HG03354 (cell line): ENCODE results near the gene RALGPS1.
"Not testable (repeated sequence)": the region's sequence is repeated elsewhere in the genome, so short reads cannot be mapped to it uniquely, and the experiment has no call there.

Source experiments
- ATAC-seq: cut with Tn5 transposase; IDR thresholded peaks from one replicate; pipeline ENCODE4 v1.9.1; 2021; ENCODE audit warnings: mild to moderate bottlenecking; ENCODE audit not compliant: unreplicated experiment, poor library complexity, severe bottlenecking

Gene RALGPS1

DNA sequence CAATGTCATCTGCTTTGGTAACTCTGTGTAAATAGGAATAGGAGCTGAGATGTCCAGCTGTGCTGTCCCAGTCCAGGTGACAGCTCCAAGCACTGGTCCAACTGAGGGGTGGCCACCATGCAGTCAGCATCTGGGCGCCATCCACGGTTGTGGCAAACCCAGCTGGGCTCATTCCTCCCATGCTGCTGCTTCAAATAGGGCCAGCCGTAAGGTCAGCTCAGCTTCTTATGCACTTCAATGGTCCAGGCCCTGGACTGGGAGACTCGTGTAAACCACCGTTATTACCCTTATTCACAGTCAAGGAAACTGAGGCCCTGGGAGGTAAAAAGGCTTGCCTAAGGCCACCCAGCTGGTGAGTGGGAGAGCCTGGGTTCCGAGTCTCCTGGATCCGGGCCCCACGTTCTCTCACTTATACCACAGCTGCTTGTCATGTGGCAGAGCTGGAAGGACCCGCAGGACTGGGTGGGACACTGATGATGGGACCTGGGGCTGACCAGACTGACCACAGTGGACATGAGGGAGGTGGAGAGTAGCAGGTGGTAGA, 246.6 kb downstream of the RALGPS1 start:
- ATAC-seq: no peak

DNA sequence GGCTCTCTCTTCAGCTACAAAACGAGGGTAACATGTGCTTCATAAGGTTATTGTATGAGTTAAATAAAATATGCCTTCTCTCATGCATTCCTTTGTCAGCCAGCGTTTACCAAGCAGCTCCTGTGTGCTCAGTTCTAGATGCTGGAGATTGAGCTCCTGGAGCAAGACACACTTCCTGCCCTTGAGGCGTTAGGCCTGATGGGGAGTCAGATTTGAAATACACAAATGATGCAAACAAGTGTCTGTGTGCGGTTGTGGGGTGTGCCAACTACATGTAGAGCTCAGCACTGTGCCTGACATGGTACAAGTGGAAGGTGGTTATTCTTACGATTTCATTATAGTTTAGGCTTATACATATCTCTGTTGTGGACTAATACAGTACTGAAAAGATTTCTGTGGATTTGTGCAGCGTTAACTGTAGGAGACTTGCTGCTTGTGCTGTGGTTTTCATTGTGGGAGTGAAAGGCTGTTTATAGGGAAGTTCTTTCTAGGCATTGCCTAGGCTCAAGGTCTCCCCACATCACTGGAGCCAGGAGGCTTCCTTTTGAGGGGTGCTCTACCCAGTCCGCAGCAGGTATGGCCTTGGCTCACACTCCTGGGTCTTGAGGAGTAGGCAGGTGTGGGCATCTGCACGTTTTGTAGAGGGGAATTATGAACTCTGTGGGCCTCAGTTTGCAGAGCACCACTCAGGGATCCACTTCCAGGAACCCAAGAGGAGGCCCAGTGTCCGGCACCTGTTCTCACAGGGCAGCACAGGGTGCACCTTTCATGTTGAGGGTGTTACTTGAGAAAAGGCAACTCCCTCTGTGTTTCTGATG, 247.7 kb downstream of the RALGPS1 start:
- ATAC-seq: no peak

DNA sequence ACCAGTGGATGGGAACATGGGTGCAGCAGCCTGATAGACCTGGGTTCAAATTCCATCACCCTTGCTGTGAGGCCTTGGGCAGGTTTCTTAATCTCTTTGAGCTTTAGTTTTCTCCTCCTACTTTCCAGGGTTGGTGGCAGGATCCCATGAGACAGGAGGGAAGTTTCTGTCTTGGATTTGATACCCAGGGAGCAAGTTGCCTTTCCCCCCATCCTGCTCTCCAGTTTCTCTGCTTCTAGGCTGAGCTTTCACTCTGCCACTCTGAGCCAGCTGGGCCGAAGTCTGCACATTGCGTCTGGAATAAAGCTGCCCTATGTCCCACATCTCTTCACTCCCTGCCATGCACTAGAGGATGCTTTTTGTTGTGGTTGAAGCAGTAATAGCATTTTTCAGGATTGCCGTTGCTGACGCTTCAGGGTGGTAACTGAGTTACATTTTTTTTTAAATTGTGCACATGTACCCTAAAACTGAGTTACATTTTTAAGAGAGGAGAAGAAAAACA, 248.3 kb downstream of the RALGPS1 start:
- ATAC-seq: no peak

DNA sequence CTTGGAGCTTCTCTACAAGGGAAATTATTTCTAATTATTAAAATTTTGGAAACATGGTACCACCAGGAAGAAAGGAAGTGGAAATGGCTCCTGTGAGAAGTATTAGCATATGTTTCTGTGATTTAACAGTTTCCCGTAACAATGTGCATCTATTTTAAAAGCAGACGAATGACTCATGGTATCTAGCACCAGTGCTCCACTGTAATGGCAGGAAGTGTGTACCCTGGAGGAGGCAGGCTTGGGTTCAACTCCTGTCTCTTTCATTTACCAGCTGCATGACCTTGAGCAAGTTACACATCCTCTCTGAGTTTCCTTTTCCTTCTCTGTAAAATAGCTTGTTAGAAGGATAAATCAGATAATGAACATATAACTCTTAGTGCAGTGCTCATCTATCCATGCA, 248.8 kb downstream of the RALGPS1 start:
- no peak for ATAC-seq

DNA sequence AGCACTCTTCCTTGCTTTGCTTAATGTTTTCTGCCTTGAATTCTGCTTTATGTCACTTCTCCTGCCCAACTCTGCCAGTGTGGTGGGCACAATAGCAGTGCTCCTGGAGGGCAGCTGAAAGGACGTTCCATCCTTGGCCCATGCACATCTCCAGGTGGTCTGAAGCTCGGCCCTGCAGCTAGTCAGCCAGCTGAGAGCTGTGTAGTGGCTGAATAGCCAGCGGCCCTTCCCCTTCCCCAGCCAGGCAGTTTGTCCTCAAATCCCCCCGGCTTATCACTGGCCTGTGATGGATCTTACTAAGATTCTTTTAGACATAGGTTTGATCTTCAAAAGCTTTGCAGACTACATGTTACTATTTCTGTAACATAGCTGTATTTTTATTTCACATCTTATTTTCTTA, 250.5 kb downstream of the RALGPS1 start:
- ATAC-seq: no peak

DNA sequence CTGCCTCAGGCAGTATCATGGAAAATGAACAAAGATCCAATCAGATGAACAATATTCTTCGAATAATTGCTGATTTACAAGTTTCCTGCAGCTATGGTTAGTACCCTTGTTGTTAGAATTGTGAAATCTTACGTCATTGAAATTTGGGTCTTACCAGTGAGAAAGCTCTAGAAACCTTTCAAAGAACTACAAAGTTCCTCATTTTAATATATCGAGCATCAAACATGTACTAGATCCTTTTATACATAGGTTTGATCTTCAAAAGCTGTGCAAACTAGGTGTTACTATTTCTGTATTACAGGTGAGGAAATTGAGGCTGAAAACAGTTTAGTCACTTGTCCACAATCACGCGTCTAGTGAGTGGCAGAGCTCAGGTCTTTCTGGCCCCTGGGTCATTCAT, 251.5 kb downstream of the RALGPS1 start:
- no peak for ATAC-seq

DNA sequence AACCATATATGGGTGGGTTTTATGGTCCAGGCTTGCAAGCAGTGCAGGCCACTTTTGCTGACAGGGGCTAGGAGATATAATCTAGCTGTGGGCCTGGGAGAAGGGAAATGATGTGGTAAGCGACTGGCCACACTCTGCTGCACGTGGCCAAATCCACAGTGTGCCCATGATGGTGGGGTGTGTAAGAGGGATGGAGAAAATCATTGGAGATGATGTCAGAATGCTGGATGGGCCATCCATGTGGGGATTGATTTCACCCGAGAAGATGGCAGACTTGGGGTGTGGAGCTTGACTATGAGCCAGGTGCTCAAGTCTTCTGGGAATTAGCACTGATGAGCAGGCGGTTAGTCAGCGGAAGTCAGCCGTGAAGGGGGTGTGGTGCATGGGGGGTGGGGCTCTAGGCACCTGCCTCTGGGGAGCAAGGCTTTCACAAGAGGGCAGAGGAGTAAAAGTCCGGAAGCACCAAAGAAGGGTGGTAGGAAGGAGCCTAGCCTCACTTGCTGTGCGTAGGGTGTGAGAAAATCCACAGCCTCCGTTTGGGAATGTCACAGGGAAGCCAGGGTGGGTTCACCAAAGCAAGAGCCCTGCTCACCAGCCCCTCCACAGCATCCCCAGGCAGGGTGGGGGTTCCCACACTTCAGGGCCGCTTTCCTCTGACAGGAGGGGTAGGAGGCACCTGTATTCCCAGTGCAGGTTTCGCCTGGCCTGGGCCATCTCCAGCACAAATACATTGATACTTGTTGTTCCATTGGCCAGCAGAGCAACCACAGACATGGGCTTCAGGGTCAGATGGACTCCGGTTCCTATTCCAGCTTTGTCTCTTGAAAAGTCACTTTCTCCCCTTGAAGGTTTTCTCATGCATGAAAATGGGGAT, 252.3 kb downstream of the RALGPS1 start:
- ATAC-seq: peak; percentile 80

DNA sequence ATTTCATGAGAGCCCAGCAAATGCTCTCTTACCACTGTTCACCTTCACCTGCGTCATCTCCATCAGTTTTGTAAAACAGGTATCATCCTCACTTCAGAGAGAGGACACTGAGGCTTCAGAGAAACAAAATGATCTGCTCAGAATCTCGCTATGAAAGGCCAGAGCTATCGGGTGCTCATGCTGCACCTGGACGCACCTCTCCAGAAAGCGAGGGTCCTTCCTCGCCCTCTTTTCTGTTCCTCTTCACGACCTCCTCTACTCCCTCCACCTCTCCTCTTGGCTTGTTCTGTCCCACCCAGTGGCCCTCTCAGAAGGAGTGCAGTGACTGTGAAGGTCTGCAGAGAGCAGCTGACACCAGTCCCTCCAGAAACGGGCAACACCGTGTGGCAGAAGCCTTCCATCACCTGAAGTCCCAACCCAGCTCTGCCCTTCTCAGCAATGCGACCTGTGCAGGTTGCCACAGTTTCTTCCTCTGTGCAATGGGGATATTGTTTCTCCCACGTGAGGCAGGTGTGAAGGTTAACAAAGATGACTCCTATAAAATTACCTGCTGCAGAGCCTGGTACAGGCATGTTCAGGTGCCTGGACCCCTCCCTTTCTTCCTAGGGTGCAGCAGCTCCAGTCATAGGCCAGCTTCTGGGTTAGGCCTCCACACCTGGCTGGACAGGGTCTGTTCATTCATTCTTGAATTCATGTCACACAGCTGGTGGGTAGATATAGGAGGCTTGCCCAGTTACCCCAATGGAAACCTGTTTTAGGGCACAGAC, 253.2 kb downstream of the RALGPS1 start:
- ATAC-seq: no peak

DNA sequence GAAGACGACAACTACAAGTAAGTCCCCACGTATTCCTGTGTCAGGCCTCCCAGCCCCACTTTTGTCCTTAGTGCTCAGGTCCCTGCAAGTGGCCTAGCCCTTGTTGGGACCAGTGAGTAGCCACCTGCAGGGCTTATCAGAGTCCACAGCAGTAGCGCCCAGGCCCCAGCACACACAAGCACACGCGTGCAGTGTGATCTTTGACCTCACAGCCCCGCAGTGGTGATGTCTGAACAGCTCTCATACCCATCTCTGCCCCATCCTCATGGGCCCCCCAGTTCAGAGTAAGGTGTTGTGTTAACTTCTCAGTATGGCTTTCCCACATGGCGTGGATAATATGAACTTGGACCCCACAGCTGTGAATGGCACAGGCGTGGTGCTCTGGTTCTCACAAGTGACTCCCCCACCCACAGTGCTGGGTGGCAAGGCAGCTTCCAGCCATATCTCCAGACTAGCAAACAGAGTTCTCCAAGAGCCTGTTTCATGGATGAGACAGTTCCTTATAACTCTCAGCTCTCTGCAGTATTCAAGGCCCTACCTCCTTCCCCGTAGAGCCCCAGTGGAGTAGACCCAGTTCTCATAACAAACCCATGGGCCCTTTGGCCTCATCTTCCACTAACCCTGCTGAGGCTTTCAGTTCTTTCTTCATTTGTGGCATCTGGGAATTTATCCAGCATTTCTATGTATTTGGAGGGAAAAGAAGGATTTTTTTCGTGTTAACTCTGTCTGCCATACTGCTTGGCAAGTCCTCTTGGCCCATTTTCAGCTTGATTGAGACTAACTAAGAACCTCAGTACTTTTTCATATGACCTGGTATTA, 254.4 kb downstream of the RALGPS1 start:
- no peak for ATAC-seq

DNA sequence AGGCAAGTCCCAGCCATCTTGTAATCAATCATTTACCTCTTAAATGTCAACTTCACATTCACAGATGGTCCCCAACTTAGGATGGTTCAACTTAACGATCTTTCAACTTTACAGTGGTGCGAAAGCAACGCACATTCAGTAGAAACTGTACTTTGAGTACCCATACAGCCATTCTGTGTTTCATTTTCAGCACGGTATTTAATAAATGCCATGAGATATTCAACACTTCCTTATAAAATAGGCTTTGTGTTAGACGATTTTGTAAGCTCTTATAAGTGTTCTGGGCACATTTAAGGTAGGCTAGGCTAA, 254.9 kb downstream of the RALGPS1 start:
- ATAC-seq: no peak

DNA sequence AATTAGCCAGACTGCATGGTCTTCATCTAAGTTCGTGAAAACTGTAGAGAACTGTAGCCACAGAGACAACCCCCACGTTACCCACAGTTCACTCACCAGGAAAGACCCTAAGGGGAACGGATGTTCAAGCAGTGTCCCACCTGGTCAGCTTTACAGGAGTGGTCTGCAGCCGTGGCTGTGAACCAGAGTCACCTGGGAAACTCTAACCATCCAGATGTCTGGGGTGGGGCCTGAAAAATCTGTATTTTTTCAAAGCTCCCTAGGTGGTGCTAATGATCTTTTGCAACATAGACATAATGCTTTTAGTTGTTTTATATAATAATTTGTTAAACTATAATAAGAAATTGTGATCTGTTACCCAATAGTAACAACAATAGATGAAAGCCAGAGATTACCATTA, 255.5 kb downstream of the RALGPS1 start:
- no peak for ATAC-seq

DNA sequence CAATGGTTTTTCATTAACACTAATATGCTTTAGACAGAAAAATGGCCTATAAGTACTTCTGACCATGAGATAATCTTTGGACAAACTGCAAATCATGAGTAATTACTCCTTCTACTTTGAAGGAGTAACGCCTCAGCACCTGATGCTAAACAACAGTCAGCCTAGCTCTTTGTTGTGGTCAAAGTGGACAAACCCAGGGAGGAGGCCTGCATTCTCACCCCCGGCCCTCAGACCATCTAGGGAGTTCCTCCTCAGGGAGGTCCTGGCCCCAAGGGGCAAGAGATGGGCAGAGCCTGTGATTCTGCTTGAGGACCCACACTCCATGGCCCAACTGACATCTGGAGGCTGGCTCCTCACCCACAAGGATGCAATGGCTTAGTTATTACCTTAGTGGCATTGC, 256.1 kb downstream of the RALGPS1 start:
- no peak for ATAC-seq

DNA sequence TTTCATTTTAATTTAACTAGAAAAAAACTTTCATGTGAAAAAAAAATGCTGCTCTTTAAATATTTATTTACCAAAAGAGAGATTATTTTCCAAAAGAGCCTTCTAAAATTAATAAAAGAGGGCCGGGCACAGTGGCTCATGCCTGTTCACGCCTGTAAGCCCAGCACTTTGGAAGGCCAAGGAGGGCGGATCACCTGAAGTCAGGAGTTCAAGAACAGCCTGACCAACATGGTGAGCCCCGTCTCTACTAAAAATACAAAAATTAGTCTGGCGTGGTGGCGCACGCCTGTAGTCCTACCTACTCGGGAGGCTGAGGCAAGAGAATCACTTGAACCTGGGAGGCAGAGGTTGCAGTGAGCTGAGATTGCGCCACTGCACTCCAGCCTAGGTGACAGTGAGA, 256.8 kb downstream of the RALGPS1 start:
- ATAC-seq: not testable (repeated sequence)

DNA sequence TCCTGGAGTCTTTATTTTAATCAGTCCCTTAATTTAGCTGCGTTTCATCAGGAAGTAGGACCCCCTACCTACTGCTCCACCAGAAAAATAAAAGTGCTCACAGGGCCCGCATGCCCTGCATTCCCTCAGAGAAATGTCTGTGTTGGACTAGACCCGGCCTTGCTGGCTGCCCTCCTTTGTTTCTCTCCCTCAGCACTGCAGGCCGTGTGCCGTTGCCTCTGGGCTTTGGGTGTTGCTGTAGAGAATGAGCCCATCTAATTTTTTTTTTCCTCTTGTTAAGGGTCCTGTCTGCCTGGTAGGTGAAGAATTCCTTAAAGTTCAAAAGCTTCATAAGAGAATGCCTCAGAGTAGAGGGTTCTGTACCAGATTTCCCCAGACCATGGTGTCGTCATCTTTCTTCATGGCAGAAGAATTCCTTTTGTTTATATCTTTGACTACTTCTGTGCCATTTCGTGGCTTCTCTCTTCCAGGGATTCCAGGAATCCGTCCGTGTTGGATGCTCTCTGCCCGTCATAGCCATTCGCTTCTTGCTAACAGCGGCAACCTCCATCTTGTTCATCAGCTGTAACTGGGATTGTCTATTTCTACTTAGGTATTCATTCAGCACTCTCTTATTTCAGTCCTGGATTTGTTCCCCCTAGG, 257.6 kb downstream of the RALGPS1 start:
- no peak for ATAC-seq

DNA sequence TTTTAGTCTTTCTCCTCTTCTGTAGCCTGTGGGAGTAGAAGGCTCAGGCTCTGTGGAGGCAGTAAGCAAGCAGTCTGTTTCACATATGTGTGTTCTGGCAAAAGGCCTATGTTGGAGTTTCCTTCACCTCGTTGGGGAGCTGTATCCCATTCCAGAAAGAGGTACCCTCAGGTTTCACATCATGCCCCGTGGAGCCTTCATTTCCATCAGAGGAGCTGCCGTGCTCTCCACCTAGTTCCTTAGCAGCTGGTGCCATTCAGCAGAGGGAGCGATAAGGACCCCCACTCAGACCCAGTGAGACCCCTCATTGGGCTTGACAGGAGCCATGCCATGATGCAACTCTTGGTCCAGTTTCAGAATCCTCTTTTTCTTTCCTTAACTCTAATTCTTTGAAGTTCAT, 258.5 kb downstream of the RALGPS1 start:
- no peak for ATAC-seq

DNA sequence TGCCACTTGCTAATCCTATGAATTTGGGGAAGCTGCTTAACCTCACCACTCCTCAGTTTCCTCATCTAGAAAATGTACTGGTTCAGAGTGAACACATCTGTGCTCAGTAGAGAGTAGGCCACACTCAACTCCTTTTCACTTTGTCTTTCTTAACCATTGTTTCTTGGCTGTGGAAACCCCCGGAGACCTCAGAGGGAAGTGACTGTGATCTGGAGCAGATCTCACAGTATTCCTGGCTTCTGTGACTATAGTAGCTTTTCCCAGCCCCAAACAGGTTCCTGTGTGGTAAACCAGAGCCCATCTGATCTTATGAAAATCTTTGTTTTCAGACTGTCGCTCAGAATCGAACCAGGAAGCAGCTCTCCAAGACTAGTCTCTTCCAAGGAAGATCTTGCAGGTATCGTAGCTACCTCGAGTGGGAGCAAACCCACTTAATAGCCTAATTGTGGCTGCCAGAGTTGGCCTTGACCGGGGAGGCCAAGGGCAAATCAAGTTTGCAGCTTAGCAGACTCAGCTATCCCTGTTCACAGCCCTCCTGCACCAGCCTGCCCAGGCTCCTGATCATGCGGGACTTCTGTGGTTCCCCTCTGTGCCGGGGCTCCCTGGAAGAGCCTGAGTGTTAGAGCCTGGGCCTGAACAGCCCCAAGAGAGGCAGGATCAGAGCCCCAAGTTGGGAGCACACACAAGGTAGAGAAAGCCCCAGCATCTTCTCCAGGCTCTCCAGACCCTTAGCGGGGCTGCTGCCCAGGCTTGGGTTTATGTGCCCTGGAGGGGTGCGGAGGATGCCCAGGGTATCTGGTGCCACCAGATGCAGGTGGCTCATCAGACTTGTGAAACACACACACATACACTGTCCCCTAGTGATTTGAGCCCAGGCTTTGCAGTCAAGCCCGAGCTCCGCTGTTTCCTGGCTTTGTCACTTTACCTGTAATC, 260.1 kb downstream of the RALGPS1 start:
- ATAC-seq: no peak

DNA sequence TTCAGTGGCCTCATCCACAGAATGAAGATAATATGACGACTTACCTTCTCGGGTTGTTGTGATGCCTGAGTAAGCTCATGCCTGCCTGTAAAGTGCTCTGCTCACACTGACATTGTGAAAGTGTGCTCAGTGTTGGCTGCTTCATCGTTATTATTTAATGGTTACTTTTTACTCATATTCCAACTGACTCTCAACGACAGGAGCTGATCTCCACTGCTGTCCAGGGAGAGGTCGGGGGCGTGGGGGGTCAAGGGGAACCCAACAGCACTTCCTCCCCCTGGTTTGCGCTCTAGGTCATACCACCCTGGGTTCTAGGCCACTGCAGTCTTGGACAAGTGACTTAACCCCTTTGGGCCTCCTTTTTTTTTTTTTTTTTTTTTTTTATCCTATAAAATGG, 260.7 kb downstream of the RALGPS1 start:
- ATAC-seq: no peak

DNA sequence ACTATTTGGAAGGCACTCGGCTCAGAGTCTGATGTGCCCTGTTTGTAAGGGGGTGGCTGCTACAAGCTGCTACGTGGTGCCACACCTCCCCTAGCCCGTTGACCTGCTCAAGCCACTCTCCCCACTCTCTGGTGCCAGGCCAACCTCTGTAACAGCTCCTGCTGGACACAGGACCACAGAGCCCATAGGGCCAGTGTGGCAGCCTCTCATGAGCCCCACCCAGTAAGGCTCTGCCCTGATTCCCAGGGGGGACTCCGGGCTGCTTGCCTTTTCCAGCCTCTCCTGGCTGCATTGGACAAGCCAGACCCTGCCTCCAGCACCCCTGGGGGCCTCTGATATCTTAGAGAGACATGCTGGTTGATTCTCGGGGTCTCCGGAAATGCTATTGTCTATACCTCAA, 261.2 kb downstream of the RALGPS1 start:
- no peak for ATAC-seq
